GM12875 (cell line): Measurements from ENCODE around the gene SYNPR.

Source experiments
- H3K4me3 ChIP-seq: one replicate; pipeline ENCODE4 v1.5.1; 2011; ENCODE audit warnings: low read depth, low read length, control low read depth
- CTCF ChIP-seq: IDR thresholded peaks from 2 replicates; pipeline ENCODE4 v1.5.1; 2011; ENCODE audit warnings: low read depth, mild to moderate bottlenecking, control low read depth, inconsistent platforms, low read length, moderate library complexity, borderline replicate concordance; ENCODE audit not compliant: insufficient read depth

The SYNPR gene

GRCh38 chr3:63609408-63609807 is 331.3 kb downstream of the SYNPR start:
- no peak overlapping the region for H3K4me3 ChIP-seq
- no peak for TF ChIP-seq CTCF

- no peak overlapping the region for H3K4me3 ChIP-seq
- TF ChIP-seq CTCF = no peak
Measured at GRCh38 chr3:63609834-63610233, 331.7 kb downstream of the SYNPR start.

- H3K4me3 ChIP-seq = no peak overlapping the region
- TF ChIP-seq CTCF = no peak
Measured at GRCh38 chr3:63611382-63611781, 333.3 kb downstream of the SYNPR start.

- H3K4me3 ChIP-seq = no peak overlapping the region
- no peak for TF ChIP-seq CTCF
Measured at GRCh38 chr3:63613561-63613960, 335.5 kb downstream of the SYNPR start.

- no peak overlapping the region for H3K4me3 ChIP-seq
- TF ChIP-seq CTCF = no peak
Measured at GRCh38 chr3:63617391-63617790, 339.3 kb downstream of the SYNPR start.

GRCh38 chr3:63624941-63625560 is 346.9 kb downstream of the SYNPR start:
- H3K4me3 ChIP-seq = no peak overlapping the region
- no peak for TF ChIP-seq CTCF

- no peak overlapping the region for H3K4me3 ChIP-seq
- TF ChIP-seq CTCF = no peak
Measured at GRCh38 chr3:63631670-63632069, 353.6 kb downstream of the SYNPR start.
